Measurements from ENCODE around the gene SLC5A10. TPM values are rescaled to one million over a fixed set of nuclear protein-coding genes. Genes with fewer than 3 reads are reported as not detected.

The SLC5A10 gene
- polyA plus RNA-seq, 3 donors, result 0.10 to 0.17 (median 0.12) TPM

GRCh38 chr17:18964018-18964351, 12.0 kb downstream of the SLC5A10 start:
- no peaks in the 10 kb centered on the region for H3K9me3 ChIP-seq (replicated peaks in 1 of 2; ENCODE audit: control insufficient read depth in 1 of 2, insufficient read depth in 1 of 2, low read length in 2 of 2)
- 96% methylated on average over 5 of the region's 9 CpGs for WGBS (ENCODE audit: insufficient coverage)
- no peaks in the 10 kb centered on the region for H4K20me1 ChIP-seq (ENCODE audit: insufficient read depth, low read length)
- no peaks in the 10 kb centered on the region for H3K27me3 ChIP-seq (ENCODE audit: control insufficient read depth in 2 of 2, insufficient read depth in 2 of 2, low read length in 2 of 2)
- H3K9me3 Mint-ChIP-seq, result no peaks in the 10 kb centered on the region
- peaks cover 10 to 12% of the 10 kb centered on the region in 2 donors for H3K4me1 ChIP-seq (ENCODE audit: control insufficient read depth in 1 of 2, insufficient read depth in 2 of 2, low read length in 2 of 2)
- peak overlapping the region in 1 of 7 donors; percentile 8 for H3K27ac Mint-ChIP-seq
- H3K79me2 ChIP-seq (ENCODE audit: insufficient read depth, low read length), result no peaks in the 10 kb centered on the region
- no peak overlapping the region for H3K9ac ChIP-seq (ENCODE audit: insufficient read depth, low read length, poor library complexity, severe bottlenecking)
- no peak overlapping the region for H3K4me3 ChIP-seq (replicated peaks in 1 of 3; ENCODE audit: low read depth in 2 of 3, low read length in 3 of 3)
- no peak overlapping the region for H3K4me2 ChIP-seq (replicated peaks; ENCODE audit: extremely low read depth, low read length, poor library complexity, severe bottlenecking)
- H3K27ac ChIP-seq (ENCODE audit: low read depth in 1 of 2, low read length in 2 of 2), result no peak overlapping the region
- peaks cover 2 to 7% (median 2%) of the 10 kb centered on the region in 3 donors for H3K27me3 Mint-ChIP-seq (ENCODE audit: low read depth in 3 of 3)
- no peak overlapping the region for H2AFZ ChIP-seq (ENCODE audit: insufficient read depth, low read depth, low read length, poor library complexity, severe bottlenecking)
- peaks cover 15% of the 10 kb centered on the region for H3K4me1 Mint-ChIP-seq
- H3K36me3 Mint-ChIP-seq, result no peaks in the 10 kb centered on the region
- intact Hi-C loops (cut with micrococcal nuclease), result no loop called here
- TF ChIP-seq CTCF (IDR thresholded peaks at IDR 0.05), result no peak
- DNase-seq, result no peak
- H3K4me3 Mint-ChIP-seq, result no peak overlapping the region
- H3K36me3 ChIP-seq (replicated peaks in 1 of 2; ENCODE audit: control insufficient read depth in 1 of 2, insufficient read depth in 2 of 2, low read length in 2 of 2), result no peaks in the 10 kb centered on the region

GRCh38 chr17:18964550-18964949, 12.6 kb downstream of the SLC5A10 start:
- Histone ChIP-seq H4K20me1 (ENCODE audit: insufficient read depth, low read length) (no peaks in the 10 kb centered on the region), H3K4me2 (replicated peaks; ENCODE audit: extremely low read depth, low read length, poor library complexity, severe bottlenecking) (no peak overlapping the region), H2AFZ (ENCODE audit: insufficient read depth, low read depth, low read length, poor library complexity, severe bottlenecking) (no peak overlapping the region), H3K36me3 (replicated peaks in 1 of 2; ENCODE audit: control insufficient read depth in 1 of 2, insufficient read depth in 2 of 2, low read length in 2 of 2) (no peaks in the 10 kb centered on the region), H3K4me3 (replicated peaks in 1 of 3; ENCODE audit: low read depth in 2 of 3, low read length in 3 of 3) (no peak overlapping the region), H3K4me1 (ENCODE audit: control insufficient read depth in 1 of 2, insufficient read depth in 2 of 2, low read length in 2 of 2) (peaks cover 16 to 18% of the 10 kb centered on the region in 2 donors), H3K79me2 (ENCODE audit: insufficient read depth, low read length) (no peaks in the 10 kb centered on the region), H3K27me3 (ENCODE audit: control insufficient read depth in 2 of 2, insufficient read depth in 2 of 2, low read length in 2 of 2) (no peaks in the 10 kb centered on the region), H3K9me3 (replicated peaks in 1 of 2; ENCODE audit: control insufficient read depth in 1 of 2, insufficient read depth in 1 of 2, low read length in 2 of 2) (no peaks in the 10 kb centered on the region), H3K9ac (ENCODE audit: insufficient read depth, low read length, poor library complexity, severe bottlenecking) (no peak overlapping the region), H3K27ac (ENCODE audit: low read depth in 1 of 2, low read length in 2 of 2) (no peak overlapping the region)
- no peak for TF ChIP-seq CTCF (IDR thresholded peaks at IDR 0.05)
- H3K36me3 Mint-ChIP-seq, result no peaks in the 10 kb centered on the region
- peak overlapping the region in 1 of 7 donors; percentile 32 for H3K27ac Mint-ChIP-seq
- H3K27me3 Mint-ChIP-seq (ENCODE audit: low read depth in 3 of 3), result peaks cover 2 to 7% (median 3%) of the 10 kb centered on the region in 3 donors
- H3K9me3 Mint-ChIP-seq, result no peaks in the 10 kb centered on the region
- no peak for DNase-seq
- H3K4me3 Mint-ChIP-seq, result no peak overlapping the region
- intact Hi-C loops (cut with micrococcal nuclease), result no loop called here
- H3K4me1 Mint-ChIP-seq, result peaks cover 21% of the 10 kb centered on the region
- 97% methylated on average over 9 of the region's 9 CpGs for WGBS (ENCODE audit: insufficient coverage)
